Stimulated activated CD8-positive, alpha-beta memory T cell treated with anti-CD3 and anti-CD28 coated beads, Interleukin-4, amount 100 ng/mL, for 4 hours (primary cell): Measurements from ENCODE around the gene TRIM31.

Experiments used
- DNase-seq, 2 donors: peaks; one replicate each; pipeline ENCODE4 v3.0.0-alpha.2; 2020; ENCODE audit warnings: low read depth in 2 of 2, low spot score in 1 of 2

TRIM31 gene

GRCh38 chr6:30053682-30054081 lies 59.2 kb downstream of the TRIM31 start:
- DNase-seq: no peak
